ENCODE data around the gene DLG2.

Gene DLG2

GRCh38 chr11:83663988-83664387, 1963.2 kb downstream of the DLG2 start:
- no peak for TF ChIP-seq CTCF (IDR thresholded peaks at IDR 0.05; ENCODE audit: insufficient read depth, missing control alignments)
- DNase-seq (ENCODE audit: insufficient read length, low spot score) (no peak), FAIRE-seq (no peak)

- no peak for FAIRE-seq
- no peak for TF ChIP-seq CTCF (IDR thresholded peaks at IDR 0.05; ENCODE audit: insufficient read depth, missing control alignments)
- no peak for DNase-seq (ENCODE audit: insufficient read length, low spot score)
These were observed 1963.7 kb downstream of the DLG2 start for GRCh38 chr11:83663446-83663845.

- FAIRE-seq (no peak), DNase-seq (ENCODE audit: insufficient read length, low spot score) (no peak)
- no peak for TF ChIP-seq CTCF (IDR thresholded peaks at IDR 0.05; ENCODE audit: insufficient read depth, missing control alignments)
These were observed 1964.7 kb downstream of the DLG2 start for GRCh38 chr11:83662494-83662893.

- TF ChIP-seq CTCF (IDR thresholded peaks at IDR 0.05; ENCODE audit: insufficient read depth, missing control alignments), result no peak
- no peak for FAIRE-seq
- DNase-seq (ENCODE audit: insufficient read length, low spot score), result no peak
These were observed 1965.4 kb downstream of the DLG2 start for GRCh38 chr11:83661491-83662350.

GRCh38 chr11:83659466-83659865, 1967.7 kb downstream of the DLG2 start:
- no peak for DNase-seq (ENCODE audit: insufficient read length, low spot score)
- no peak for TF ChIP-seq CTCF (IDR thresholded peaks at IDR 0.05; ENCODE audit: insufficient read depth, missing control alignments)

GRCh38 chr11:83656796-83657330, 1970.3 kb downstream of the DLG2 start:
- FAIRE-seq, result no peak
- no peak for DNase-seq (ENCODE audit: insufficient read length, low spot score)
- no peak for TF ChIP-seq CTCF (IDR thresholded peaks at IDR 0.05; ENCODE audit: insufficient read depth, missing control alignments)

More at GRCh38 chr11:83659466-83659865, 1967.7 kb downstream of the DLG2 start:
- FAIRE-seq, result no peak

- DNase-seq (ENCODE audit: insufficient read length, low spot score) (no peak), FAIRE-seq (no peak)
- TF ChIP-seq CTCF (IDR thresholded peaks at IDR 0.05; ENCODE audit: insufficient read depth, missing control alignments), result no peak
These were observed 1971.2 kb downstream of the DLG2 start for GRCh38 chr11:83655976-83656375.
